ENCODE data around the gene ATAT1. TPM values are rescaled to one million over a fixed set of nuclear protein-coding genes. Genes with fewer than 3 reads are reported as not detected.

Gene ATAT1
- total and polyA plus RNA-seq, 9 of the 15 experiments (the other 6 are each of a cell fraction or from before 2014, with no cell fraction given): 0.65 to 5.8 (median 1.6) TPM

DNA sequence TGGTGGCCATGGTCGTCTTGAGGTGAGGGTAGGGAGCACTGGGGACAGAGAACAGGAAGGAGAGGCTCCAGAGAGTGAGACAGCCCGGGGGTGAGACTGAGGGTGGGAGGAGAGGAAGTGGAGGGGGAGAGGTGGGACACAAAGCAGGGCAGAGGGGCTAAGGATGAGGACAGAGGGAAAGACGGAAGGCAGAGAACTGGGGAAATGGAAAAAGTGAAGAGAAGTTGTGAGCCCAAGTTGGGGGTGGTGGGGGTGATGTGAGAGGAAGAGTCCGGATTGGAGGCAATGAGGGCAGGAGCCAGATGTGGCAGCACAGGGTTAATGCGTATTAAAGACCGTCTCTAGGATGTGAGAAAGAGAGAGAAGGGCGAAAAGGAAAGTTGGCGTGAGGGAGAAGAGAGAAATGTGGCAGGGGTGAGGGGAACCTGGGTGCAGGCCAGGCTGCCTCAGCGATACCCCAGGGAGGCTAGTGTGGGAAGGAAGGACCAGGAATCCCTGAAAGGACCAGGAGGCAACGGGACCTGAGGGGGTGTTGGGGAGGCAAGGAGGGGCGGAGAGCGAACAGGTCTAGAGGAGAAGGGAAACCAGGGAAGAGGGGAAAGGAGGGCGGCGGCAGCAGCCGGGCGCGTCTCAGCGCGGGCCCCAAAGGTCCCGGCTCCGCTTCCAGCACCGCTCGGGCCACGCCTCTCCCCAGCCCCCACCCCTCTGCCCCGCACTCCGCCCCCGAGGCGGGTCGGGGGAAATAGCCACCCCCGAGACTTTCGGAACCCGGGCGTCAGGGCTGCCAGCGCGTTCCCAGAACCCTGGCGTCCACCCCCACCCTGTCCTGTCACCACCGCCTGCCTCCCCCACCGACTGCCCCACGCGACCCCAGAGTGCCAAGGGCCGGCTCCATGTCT, 59.6 kb downstream of the ATAT1 start, which contains the start of gene PPP1R18 (continued):
- TF ChIP-seq BCL6 (CRISPR knock-in tag; IDR thresholded peaks at IDR 0.05) (no peak), CREB1 (IDR thresholded peaks at IDR 0.05) (no peak), CREB1 (CRISPR knock-in tag; IDR thresholded peaks at IDR 0.05) (0 out of 2 replicates have a peak, but pooled peaks have one; percentile 46), RNF2 (IDR thresholded peaks at IDR 0.05) (no peak), ZSCAN29 (IDR thresholded peaks at IDR 0.05) (peak; percentile 55; the same call in 1 of the 2 replicates), BCOR (IDR thresholded peaks at IDR 0.05) (peak; percentile 61; the same call in 1 of the 2 replicates), FOXA3 (CRISPR knock-in tag; conservative IDR thresholded peaks at IDR 0.05 in 1 of 2, IDR thresholded peaks at IDR 0.05 in 1 of 2) (0 out of 4 replicates have a peak, but pooled peaks of 1 of the 2 experiments have one; percentile 16), BRD9 (IDR thresholded peaks at IDR 0.05; ENCODE audit: low read depth, partially characterized antibody) (peak; percentile 65)
- TF ChIP-seq, protein P1, sequence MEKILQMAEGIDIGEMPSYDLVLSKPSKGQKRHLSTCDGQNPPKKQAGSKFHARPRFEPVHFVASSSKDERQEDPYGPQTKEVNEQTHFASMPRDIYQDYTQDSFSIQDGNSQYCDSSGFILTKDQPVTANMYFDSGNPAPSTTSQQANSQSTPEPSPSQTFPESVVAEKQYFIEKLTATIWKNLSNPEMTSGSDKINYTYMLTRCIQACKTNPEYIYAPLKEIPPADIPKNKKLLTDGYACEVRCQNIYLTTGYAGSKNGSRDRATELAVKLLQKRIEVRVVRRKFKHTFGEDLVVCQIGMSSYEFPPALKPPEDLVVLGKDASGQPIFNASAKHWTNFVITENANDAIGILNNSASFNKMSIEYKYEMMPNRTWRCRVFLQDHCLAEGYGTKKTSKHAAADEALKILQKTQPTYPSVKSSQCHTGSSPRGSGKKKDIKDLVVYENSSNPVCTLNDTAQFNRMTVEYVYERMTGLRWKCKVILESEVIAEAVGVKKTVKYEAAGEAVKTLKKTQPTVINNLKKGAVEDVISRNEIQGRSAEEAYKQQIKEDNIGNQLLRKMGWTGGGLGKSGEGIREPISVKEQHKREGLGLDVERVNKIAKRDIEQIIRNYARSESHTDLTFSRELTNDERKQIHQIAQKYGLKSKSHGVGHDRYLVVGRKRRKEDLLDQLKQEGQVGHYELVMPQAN (IDR thresholded peaks at IDR 0.05; ENCODE audit: borderline replicate concordance): peak; percentile 78
- TF ChIP-seq, protein P2, sequence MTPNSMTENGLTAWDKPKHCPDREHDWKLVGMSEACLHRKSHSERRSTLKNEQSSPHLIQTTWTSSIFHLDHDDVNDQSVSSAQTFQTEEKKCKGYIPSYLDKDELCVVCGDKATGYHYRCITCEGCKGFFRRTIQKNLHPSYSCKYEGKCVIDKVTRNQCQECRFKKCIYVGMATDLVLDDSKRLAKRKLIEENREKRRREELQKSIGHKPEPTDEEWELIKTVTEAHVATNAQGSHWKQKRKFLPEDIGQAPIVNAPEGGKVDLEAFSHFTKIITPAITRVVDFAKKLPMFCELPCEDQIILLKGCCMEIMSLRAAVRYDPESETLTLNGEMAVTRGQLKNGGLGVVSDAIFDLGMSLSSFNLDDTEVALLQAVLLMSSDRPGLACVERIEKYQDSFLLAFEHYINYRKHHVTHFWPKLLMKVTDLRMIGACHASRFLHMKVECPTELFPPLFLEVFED (CRISPR knock-in tag; conservative IDR thresholded peaks at IDR 0.05): peak; percentile 82; the same call in 1 of the 2 replicates
- TF ChIP-seq, protein P3, sequence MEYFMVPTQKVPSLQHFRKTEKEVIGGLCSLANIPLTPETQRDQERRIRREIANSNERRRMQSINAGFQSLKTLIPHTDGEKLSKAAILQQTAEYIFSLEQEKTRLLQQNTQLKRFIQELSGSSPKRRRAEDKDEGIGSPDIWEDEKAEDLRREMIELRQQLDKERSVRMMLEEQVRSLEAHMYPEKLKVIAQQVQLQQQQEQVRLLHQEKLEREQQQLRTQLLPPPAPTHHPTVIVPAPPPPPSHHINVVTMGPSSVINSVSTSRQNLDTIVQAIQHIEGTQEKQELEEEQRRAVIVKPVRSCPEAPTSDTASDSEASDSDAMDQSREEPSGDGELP (CRISPR knock-in tag; IDR thresholded peaks at IDR 0.05; ENCODE audit: borderline replicate concordance): no peak
- TF ChIP-seq, protein P4, sequence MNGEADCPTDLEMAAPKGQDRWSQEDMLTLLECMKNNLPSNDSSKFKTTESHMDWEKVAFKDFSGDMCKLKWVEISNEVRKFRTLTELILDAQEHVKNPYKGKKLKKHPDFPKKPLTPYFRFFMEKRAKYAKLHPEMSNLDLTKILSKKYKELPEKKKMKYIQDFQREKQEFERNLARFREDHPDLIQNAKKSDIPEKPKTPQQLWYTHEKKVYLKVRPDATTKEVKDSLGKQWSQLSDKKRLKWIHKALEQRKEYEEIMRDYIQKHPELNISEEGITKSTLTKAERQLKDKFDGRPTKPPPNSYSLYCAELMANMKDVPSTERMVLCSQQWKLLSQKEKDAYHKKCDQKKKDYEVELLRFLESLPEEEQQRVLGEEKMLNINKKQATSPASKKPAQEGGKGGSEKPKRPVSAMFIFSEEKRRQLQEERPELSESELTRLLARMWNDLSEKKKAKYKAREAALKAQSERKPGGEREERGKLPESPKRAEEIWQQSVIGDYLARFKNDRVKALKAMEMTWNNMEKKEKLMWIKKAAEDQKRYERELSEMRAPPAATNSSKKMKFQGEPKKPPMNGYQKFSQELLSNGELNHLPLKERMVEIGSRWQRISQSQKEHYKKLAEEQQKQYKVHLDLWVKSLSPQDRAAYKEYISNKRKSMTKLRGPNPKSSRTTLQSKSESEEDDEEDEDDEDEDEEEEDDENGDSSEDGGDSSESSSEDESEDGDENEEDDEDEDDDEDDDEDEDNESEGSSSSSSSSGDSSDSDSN (IDR thresholded peaks at IDR 0.05; ENCODE audit: borderline replicate concordance in 1 of 2, low read depth in 2 of 2, low read length in 2 of 2): peak; percentile 21 to 71; a peak in 2 of 4 replicates
- TF ChIP-seq, protein P5, sequence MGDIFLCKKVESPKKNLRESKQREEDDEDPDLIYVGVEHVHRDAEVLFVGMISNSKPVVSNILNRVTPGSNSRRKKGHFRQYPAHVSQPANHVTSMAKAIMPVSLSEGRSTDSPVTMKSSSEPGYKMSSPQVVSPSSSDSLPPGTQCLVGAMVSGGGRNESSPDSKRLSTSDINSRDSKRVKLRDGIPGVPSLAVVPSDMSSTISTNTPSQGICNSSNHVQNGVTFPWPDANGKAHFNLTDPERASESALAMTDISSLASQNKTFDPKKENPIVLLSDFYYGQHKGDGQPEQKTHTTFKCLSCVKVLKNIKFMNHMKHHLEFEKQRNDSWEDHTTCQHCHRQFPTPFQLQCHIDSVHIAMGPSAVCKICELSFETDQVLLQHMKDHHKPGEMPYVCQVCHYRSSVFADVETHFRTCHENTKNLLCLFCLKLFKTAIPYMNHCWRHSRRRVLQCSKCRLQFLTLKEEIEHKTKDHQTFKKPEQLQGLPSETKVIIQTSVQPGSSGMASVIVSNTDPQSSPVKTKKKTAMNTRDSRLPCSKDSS (IDR thresholded peaks at IDR 0.05; ENCODE audit: low read depth, partially characterized antibody): peak; percentile 63

Data from K562 (cell line).